Loucy (cell line): ENCODE data around the gene MLXIPL.

Experiments used
- H2AFZ ChIP-seq: fragments of 200-600 bp; sonication (generic); 2 replicates; pipeline ENCODE4 v1.6.0; 2016; ENCODE audit warnings: antibody characterized with exemption, mild to moderate bottlenecking, low read length, moderate library complexity
- H3F3A ChIP-seq: fragments of 200-600 bp; 2 replicates; pipeline ENCODE4 v1.6.0; 2016; ENCODE audit warnings: antibody characterized with exemption, low read depth, mild to moderate bottlenecking
- H3K27me3 ChIP-seq: fragments of 200-600 bp; sonication (generic); 2 replicates; pipeline ENCODE4 v1.6.1; 2014; ENCODE audit warnings: low read length, mild to moderate bottlenecking; ENCODE audit not compliant: insufficient read depth, poor library complexity, severe bottlenecking
- H3K36me3 ChIP-seq: fragments of 200-600 bp; sonication (generic); 2 replicates; pipeline ENCODE4 v1.6.1; 2016; ENCODE audit warnings: low read length; ENCODE audit not compliant: insufficient read depth
- H3K4me1 ChIP-seq: fragments of 200-600 bp; sonication (generic); 2 replicates; pipeline ENCODE4 v1.5.1; 2014; ENCODE audit warnings: low read length, mild to moderate bottlenecking; ENCODE audit not compliant: insufficient read depth, poor library complexity, severe bottlenecking
- H3K4me2 ChIP-seq: fragments of 200-600 bp; sonication (generic); 2 replicates; pipeline ENCODE4 v1.6.0; 2014; ENCODE audit warnings: antibody characterized with exemption, low read length, low read depth, mild to moderate bottlenecking; ENCODE audit not compliant: poor library complexity, severe bottlenecking
- H3K4me3 ChIP-seq: fragments of 200-600 bp; sonication (generic); 2 replicates; pipeline ENCODE4 v1.5.1; 2014; ENCODE audit warnings: low read length, mild to moderate bottlenecking, mixed read lengths; ENCODE audit not compliant: poor library complexity, severe bottlenecking
- H3K79me2 ChIP-seq: fragments of 200-600 bp; sonication (generic); 2 replicates; pipeline ENCODE4 v1.6.1; 2014; ENCODE audit warnings: low read length; ENCODE audit not compliant: insufficient read depth
- H3K9ac ChIP-seq: fragments of 200-600 bp; sonication (generic); 2 replicates; pipeline ENCODE4 v1.6.0; 2014; ENCODE audit warnings: mild to moderate bottlenecking, low read depth, low read length, moderate library complexity; ENCODE audit not compliant: poor library complexity, severe bottlenecking
- H3K9me2 ChIP-seq: fragments of 200-600 bp; sonication (generic); replicated peaks from 2 replicates; pipeline ENCODE4 v1.6.1; 2016; ENCODE audit warnings: low read depth, low read length, mixed read lengths
- H3K9me3 ChIP-seq: fragments of 200-600 bp; sonication (generic); 2 replicates; pipeline ENCODE4 v1.6.1; 2014; ENCODE audit warnings: mild to moderate bottlenecking, antibody characterized with exemption, low read length, low read depth; ENCODE audit not compliant: insufficient read depth
- H4K20me1 ChIP-seq: fragments of 200-600 bp; sonication (generic); 2 replicates; pipeline ENCODE4 v1.6.0; 2014; ENCODE audit warnings: antibody characterized with exemption, low read length, mild to moderate bottlenecking; ENCODE audit not compliant: insufficient read depth, poor library complexity, severe bottlenecking
- CTCF ChIP-seq: fragments of 200-600 bp; sonication (generic); conservative IDR thresholded peaks from 2 replicates; pipeline ENCODE4 v1.5.1; 2014; ENCODE audit warnings: mild to moderate bottlenecking, antibody characterized with exemption, low read length
- EZH2phosphoT487 ChIP-seq: fragments of 200-600 bp; IDR thresholded peaks from 2 replicates; pipeline ENCODE4 v1.6.1; 2018; ENCODE audit warnings: antibody characterized with exemption, mild to moderate bottlenecking, moderate library complexity, borderline replicate concordance

MLXIPL gene

GRCh38 chr7:73549176-73549575 lies 75.1 kb downstream of the MLXIPL start:
- peaks cover 8% of the 10 kb centered on the region for H4K20me1 ChIP-seq
- H3K9ac ChIP-seq: no peak overlapping the region
- H3K4me3 ChIP-seq: no peak overlapping the region
- H3K36me3 ChIP-seq: peaks cover 33% of the 10 kb centered on the region; the same call in 1 of the 2 replicates
- no peaks in the 10 kb centered on the region for H3K9me3 ChIP-seq
- H2AFZ ChIP-seq: no peak overlapping the region
- peaks cover 88% of the 10 kb centered on the region for H3K79me2 ChIP-seq
- no peaks in the 10 kb centered on the region for H3K27me3 ChIP-seq
- H3K9me2 ChIP-seq: no peaks in the 10 kb centered on the region
- H3K4me1 ChIP-seq: peaks cover 3% of the 10 kb centered on the region
- peak overlapping the region; percentile 2 for H3K4me2 ChIP-seq
- TF ChIP-seq EZH2phosphoT487: no peak
- no peak for TF ChIP-seq CTCF
- no peaks in the 10 kb centered on the region for H3F3A ChIP-seq

- Histone ChIP-seq H3K4me2 (peak overlapping the region; percentile 16), H3K9me2 (no peaks in the 10 kb centered on the region), H3K4me3 (no peak overlapping the region), H3K79me2 (peaks cover 87% of the 10 kb centered on the region), H3K9me3 (no peaks in the 10 kb centered on the region), H3K36me3 (peaks cover 45% of the 10 kb centered on the region; the same call in 1 of the 2 replicates), H2AFZ (no peak overlapping the region), H4K20me1 (peaks cover 7% of the 10 kb centered on the region), H3K9ac (no peak overlapping the region), H3F3A (no peaks in the 10 kb centered on the region), H3K4me1 (no peaks in the 10 kb centered on the region), H3K27me3 (no peaks in the 10 kb centered on the region)
- TF ChIP-seq EZH2phosphoT487: no peak
- no peak for TF ChIP-seq CTCF
Observed at GRCh38 chr7:73547841-73548240, 76.5 kb downstream of the MLXIPL start.

- TF ChIP-seq EZH2phosphoT487 (no peak), CTCF (no peak)
- H3F3A ChIP-seq: no peaks in the 10 kb centered on the region
- H3K9me3 ChIP-seq: no peaks in the 10 kb centered on the region
- no peak overlapping the region for H3K4me2 ChIP-seq
- peaks cover 6% of the 10 kb centered on the region for H4K20me1 ChIP-seq
- no peak overlapping the region for H3K9ac ChIP-seq
- H3K36me3 ChIP-seq: peaks cover 48% of the 10 kb centered on the region; the same call in 1 of the 2 replicates
- H3K9me2 ChIP-seq: no peaks in the 10 kb centered on the region
- peaks cover 72% of the 10 kb centered on the region for H3K79me2 ChIP-seq
- no peaks in the 10 kb centered on the region for H3K27me3 ChIP-seq
- no peaks in the 10 kb centered on the region for H3K4me1 ChIP-seq
- H3K4me3 ChIP-seq: no peak overlapping the region
- H2AFZ ChIP-seq: no peak overlapping the region
Observed at GRCh38 chr7:73544678-73545077, 79.6 kb downstream of the MLXIPL start.
